Liver (tissue), 9 donors: ENCODE data around the gene TAF9. TPM values are rescaled to one million over a fixed set of nuclear protein-coding genes. Genes with fewer than 3 reads are reported as not detected.
A peak's percentile ranks its signal among the peaks of the same experiment; 100 is the strongest.

Experiments used
- DNase-seq: peaks from one replicate; pipeline ENCODE4 v3.0.0-alpha.2; 2017; ENCODE audit warnings: low spot score
- H3K27ac ChIP-seq, 2 donors: one replicate each; pipeline ENCODE4 v1.7.0; 2013; ENCODE audit warnings: inconsistent platforms in 2 of 2, low read length in 2 of 2, control low read depth in 1 of 2, low read depth in 1 of 2, mild to moderate bottlenecking in 1 of 2
- H3K27me3 ChIP-seq, 4 donors: one replicate each; pipeline versions ENCODE4 v1.6.1 to v1.7.0; 2013; ENCODE audit warnings: low read length in 3 of 4, inconsistent platforms in 1 of 4, mild to moderate bottlenecking in 1 of 4, moderate library complexity in 1 of 4; ENCODE audit not compliant: control insufficient read depth in 4 of 4, insufficient read depth in 4 of 4
- H3K36me3 ChIP-seq, 4 donors: one replicate each; pipeline versions ENCODE4 v1.6.1 to v1.7.0; 2013; ENCODE audit warnings: low read length in 3 of 4, mild to moderate bottlenecking in 3 of 4, low read depth in 1 of 4, moderate library complexity in 1 of 4; ENCODE audit not compliant: control insufficient read depth in 4 of 4, insufficient read depth in 3 of 4
- H3K4me1 ChIP-seq, 4 donors: one replicate each; pipeline versions ENCODE4 v1.6.1 to v1.7.0; 2013; ENCODE audit warnings: low read length in 3 of 4, mild to moderate bottlenecking in 3 of 4, moderate library complexity in 1 of 4; ENCODE audit not compliant: control insufficient read depth in 4 of 4, insufficient read depth in 4 of 4
- H3K4me3 ChIP-seq, 3 donors: one replicate each; pipeline versions ENCODE4 v1.6.1 to v1.7.0; 2013; ENCODE audit warnings: low read length in 3 of 3, control low read depth in 1 of 3, low read depth in 1 of 3, mild to moderate bottlenecking in 1 of 3
- H3K9ac ChIP-seq, 2 donors: one replicate each; pipeline ENCODE4 v1.7.0; 2013; ENCODE audit warnings: low read length in 2 of 2, mild to moderate bottlenecking in 2 of 2, moderate library complexity in 2 of 2, control low read depth in 1 of 2, low read depth in 1 of 2
- H3K9me3 ChIP-seq, 4 donors: one replicate each; pipeline versions ENCODE4 v1.6.1 to v1.7.0; 2013; ENCODE audit warnings: low read length in 3 of 4; ENCODE audit not compliant: control insufficient read depth in 4 of 4
- CTCF ChIP-seq: fragments of 150-350 bp; IDR thresholded peaks from 2 replicates; pipeline ENCODE4 v1.5.1; 2017; ENCODE audit warnings: improper control_type of control experiment, low read depth, low read length; ENCODE audit not compliant: missing input control
- EGR1 ChIP-seq, 2 donors: IDR thresholded peaks; 2 replicates each; pipeline ENCODE4 v1.6.1; 2016 to 2018; ENCODE audit warnings: antibody characterized with exemption in 2 of 2, low read depth in 2 of 2
- FOXA1 ChIP-seq: IDR thresholded peaks from 2 replicates; pipeline ENCODE4 v1.6.1; 2016; ENCODE audit warnings: antibody characterized with exemption
- GABPA ChIP-seq, 2 donors: IDR thresholded peaks in 1 of 2; conservative IDR thresholded peaks in 1 of 2; 2 replicates each; pipeline ENCODE4 v1.6.1; 2016; ENCODE audit warnings: antibody characterized with exemption in 2 of 2, mild to moderate bottlenecking in 1 of 2, moderate library complexity in 1 of 2
- HNF4A ChIP-seq, 2 donors: conservative IDR thresholded peaks; 2 replicates each; pipeline ENCODE4 v1.6.1; 2016; ENCODE audit warnings: antibody characterized with exemption in 2 of 2, mild to moderate bottlenecking in 2 of 2
- HNF4G ChIP-seq: IDR thresholded peaks from 2 replicates; pipeline ENCODE4 v1.6.1; 2016; ENCODE audit warnings: antibody characterized with exemption
- JUND ChIP-seq, 2 donors: IDR thresholded peaks; 2 replicates each; pipeline ENCODE4 v1.6.1; 2016; ENCODE audit warnings: antibody characterized with exemption in 2 of 2
- NR2F2 ChIP-seq: IDR thresholded peaks from 2 replicates; pipeline ENCODE4 v1.6.1; 2016; ENCODE audit warnings: antibody characterized with exemption
- RAD21 ChIP-seq, 2 donors: IDR thresholded peaks; 2 replicates each; pipeline ENCODE4 v1.6.1; 2016; ENCODE audit warnings: antibody characterized with exemption in 2 of 2, mild to moderate bottlenecking in 2 of 2
- REST ChIP-seq: IDR thresholded peaks from 2 replicates; pipeline ENCODE4 v1.6.1; 2016; ENCODE audit warnings: antibody characterized with exemption, mild to moderate bottlenecking
- RXRA ChIP-seq, 2 donors: IDR thresholded peaks; 2 replicates each; pipeline ENCODE4 v1.6.1; 2017 to 2018; ENCODE audit warnings: antibody characterized with exemption in 2 of 2, mild to moderate bottlenecking in 1 of 2
- SP1 ChIP-seq: IDR thresholded peaks from 2 replicates; pipeline ENCODE4 v1.6.1; 2018; ENCODE audit warnings: antibody characterized with exemption, mild to moderate bottlenecking
- YY1 ChIP-seq: IDR thresholded peaks from 2 replicates; pipeline ENCODE4 v1.6.1; 2016; ENCODE audit warnings: antibody characterized with exemption, mild to moderate bottlenecking
- WGBS: extraction: QIAGEN DNeasy Blood & Tissue Kit; methylation state at CpG from one replicate; pipeline ENCODE4 v1.1.7; 2013; 5-methylcytosine and 5-hydroxymethylcytosine counted together
- polyA plus RNA-seq, 2 donors: library from polyadenylated mRNA; stranded (reverse) in 1 of 2; unstranded in 1 of 2; fragments of 200-250 nt in 1 of 2; fragments of >200 nt in 1 of 2; fragmentation: Nextera tagmentation in 1 of 2; extraction: Ambion mirVana in 1 of 2; gene quantifications; one replicate each; pipeline versions ENCODE4 v1.2.1 to v1.2.3, GENCODE V29; 2013 to 2015
- total RNA-seq, 2 donors: library from RNA; depleted of rRNA; stranded (reverse); fragments of >200 nt; gene quantifications; one replicate each; pipeline ENCODE4 v1.2.3, GENCODE V29; 2014
- TF ChIP-seq, protein P1 (sequence below): IDR thresholded peaks from 2 replicates; pipeline ENCODE4 v1.6.1; 2016; ENCODE audit warnings: antibody characterized with exemption
- TF ChIP-seq, protein P2 (sequence below): IDR thresholded peaks from 2 replicates; pipeline ENCODE4 v1.6.1; 2016; ENCODE audit warnings: antibody characterized with exemption
- TF ChIP-seq, protein P3 (sequence below): IDR thresholded peaks from 2 replicates; pipeline ENCODE4 v1.6.1; 2016; ENCODE audit warnings: antibody characterized with exemption
- donor health status: healthy.
- donor health status: healthy.
- donor health status: healthy.
- donor health status: healthy.
- donor health status: healthy.

The TAF9 gene
- total RNA-seq (10 to 100 TPM; 30.5 to 38.8 TPM), polyA plus RNA-seq (10 to 100 TPM; 27.3 to 51.5 TPM)

DNA sequence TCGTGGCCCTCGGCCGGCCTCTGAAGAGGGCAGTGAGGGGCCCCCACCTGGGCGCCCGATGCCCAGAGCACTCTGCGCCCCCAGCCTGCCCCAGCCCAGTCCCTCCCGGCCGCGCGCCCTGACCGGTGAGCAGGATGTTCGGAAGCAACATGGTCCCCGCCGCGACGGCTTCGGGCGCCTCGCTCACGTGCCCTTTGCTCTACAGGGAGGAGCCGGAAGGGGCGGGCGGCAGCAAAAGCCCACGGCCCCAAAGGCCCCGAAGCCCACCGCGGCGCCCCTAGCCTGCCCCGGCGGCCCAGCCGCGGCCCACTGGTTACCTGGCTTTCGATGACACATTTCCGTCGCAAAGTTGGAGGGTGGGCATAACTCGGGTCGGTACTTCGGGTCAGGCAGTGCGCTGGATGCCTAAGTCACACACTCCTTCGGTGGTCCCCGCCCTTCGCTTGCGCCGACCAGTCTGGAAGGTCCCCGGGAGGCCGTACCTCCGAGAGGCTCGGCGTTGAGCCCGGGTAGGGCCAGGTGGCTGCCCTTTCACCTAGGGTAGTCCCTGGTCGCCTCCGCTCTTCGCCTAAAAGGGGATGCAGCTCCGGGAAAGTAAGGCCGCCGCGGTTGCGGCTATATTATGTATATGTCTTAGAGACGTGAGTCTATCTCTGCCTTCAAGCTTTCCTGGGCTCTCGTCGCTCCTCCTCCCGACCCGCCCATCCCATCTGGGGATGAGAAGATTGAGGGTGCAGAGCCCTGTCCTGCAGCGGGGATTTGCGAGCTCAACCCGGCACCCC lies at the start of gene TAF9, which contains the start of the genes AK6 and RAD17:
TAF9 (minus strand) TSS at position 181 of the 782 bp plus-strand sequence. CDS start 3,783 bp downstream, outside the sequence.
AK6 (minus strand) TSS at position 181 of the 782 bp plus-strand sequence; CDS start at position 151, 30 bp downstream.
RAD17 (plus strand) TSS at position 479 of the 782 bp plus-strand sequence. CDS start 2,391 bp downstream, outside the sequence.
- under 1% methylated on average over 66 of the region's 66 CpGs for WGBS
- TF ChIP-seq RAD21 (IDR thresholded peaks at IDR 0.05) (peak; percentile 23 to 33), GABPA (IDR thresholded peaks at IDR 0.05 in 1 of 2, conservative IDR thresholded peaks at IDR 0.05 in 1 of 2) (peak in 1 of 2 donors; percentile 76), JUND (IDR thresholded peaks at IDR 0.05) (peak in 1 of 2 donors; percentile 9), SP1 (peak; percentile 57), REST (peak; percentile 45), RXRA (IDR thresholded peaks at IDR 0.05) (peak; percentile 36 to 69), FOXA1 (no peak), NR2F2 (peak; percentile 62), YY1 (peak; percentile 76), HNF4A (conservative IDR thresholded peaks at IDR 0.05) (peak in 1 of 2 donors; percentile 12)
- TF ChIP-seq, protein P1, sequence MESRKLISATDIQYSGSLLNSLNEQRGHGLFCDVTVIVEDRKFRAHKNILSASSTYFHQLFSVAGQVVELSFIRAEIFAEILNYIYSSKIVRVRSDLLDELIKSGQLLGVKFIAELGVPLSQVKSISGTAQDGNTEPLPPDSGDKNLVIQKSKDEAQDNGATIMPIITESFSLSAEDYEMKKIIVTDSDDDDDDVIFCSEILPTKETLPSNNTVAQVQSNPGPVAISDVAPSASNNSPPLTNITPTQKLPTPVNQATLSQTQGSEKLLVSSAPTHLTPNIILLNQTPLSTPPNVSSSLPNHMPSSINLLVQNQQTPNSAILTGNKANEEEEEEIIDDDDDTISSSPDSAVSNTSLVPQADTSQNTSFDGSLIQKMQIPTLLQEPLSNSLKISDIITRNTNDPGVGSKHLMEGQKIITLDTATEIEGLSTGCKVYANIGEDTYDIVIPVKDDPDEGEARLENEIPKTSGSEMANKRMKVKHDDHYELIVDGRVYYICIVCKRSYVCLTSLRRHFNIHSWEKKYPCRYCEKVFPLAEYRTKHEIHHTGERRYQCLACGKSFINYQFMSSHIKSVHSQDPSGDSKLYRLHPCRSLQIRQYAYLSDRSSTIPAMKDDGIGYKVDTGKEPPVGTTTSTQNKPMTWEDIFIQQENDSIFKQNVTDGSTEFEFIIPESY = no peak
- TF ChIP-seq, protein P2, sequence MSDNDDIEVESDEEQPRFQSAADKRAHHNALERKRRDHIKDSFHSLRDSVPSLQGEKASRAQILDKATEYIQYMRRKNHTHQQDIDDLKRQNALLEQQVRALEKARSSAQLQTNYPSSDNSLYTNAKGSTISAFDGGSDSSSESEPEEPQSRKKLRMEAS = no peak
- H3K9me3 ChIP-seq = no peaks in the 10 kb centered on the region
- peak; percentile 93 for DNase-seq
- H3K4me1 ChIP-seq = peaks cover 0 to 22% (median 17%) of the 10 kb centered on the region in 4 donors
- H3K27me3 ChIP-seq = no peaks in the 10 kb centered on the region
- peak within 1 kb of the TSS; percentile 78 to 98 for H3K27ac ChIP-seq
- peak within 1 kb of the TSS; percentile 78 to 95 (median 82) for H3K4me3 ChIP-seq
- H3K9ac ChIP-seq = peak within 1 kb of the TSS; percentile 87 to 96
- H3K36me3 ChIP-seq = peaks cover 4 to 23% (median 15%) of the 10 kb centered on the region in 4 donors

DNA sequence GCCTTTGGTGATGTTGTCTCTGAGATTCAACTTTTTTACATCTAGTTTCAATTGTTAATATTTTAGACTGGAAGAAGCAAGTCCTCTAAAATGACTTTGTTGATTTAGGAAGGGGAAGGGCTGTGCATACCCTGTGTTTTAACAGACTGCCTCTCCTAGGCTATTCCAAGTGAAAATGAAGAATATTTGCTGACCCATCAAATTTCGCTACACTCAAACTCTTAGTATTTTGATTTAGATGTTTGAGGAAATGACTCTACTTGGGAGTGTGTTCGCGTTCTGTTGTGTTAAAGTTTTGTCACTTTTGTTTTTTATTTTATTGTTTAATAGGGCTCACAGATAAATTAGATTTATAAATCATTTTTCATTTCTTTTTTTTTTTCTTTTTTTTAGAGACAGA lies 49.2 kb upstream of the TAF9 start:
- Histone ChIP-seq H3K9ac (no peak overlapping the region), H3K4me1 (peaks cover 0 to 19% (median 4%) of the 10 kb centered on the region in 4 donors), H3K27me3 (no peaks in the 10 kb centered on the region), H3K27ac (no peak overlapping the region), H3K9me3 (no peaks in the 10 kb centered on the region), H3K4me3 (no peak overlapping the region), H3K36me3 (peaks cover 0 to 11% (median 3%) of the 10 kb centered on the region in 4 donors)
- WGBS = 93% methylated on average over 3 of the region's 3 CpGs
- DNase-seq = no peak
- no peak for TF ChIP-seq HNF4A (conservative IDR thresholded peaks at IDR 0.05)
- TF ChIP-seq, protein P2 = no peak
- TF ChIP-seq FOXA1 = no peak
- no peak for TF ChIP-seq SP1
- no peak for TF ChIP-seq EGR1 (IDR thresholded peaks at IDR 0.05; ENCODE audit: low read depth in 2 of 2)
- no peak for TF ChIP-seq NR2F2
- TF ChIP-seq HNF4G = no peak
- TF ChIP-seq JUND (IDR thresholded peaks at IDR 0.05) = no peak
- no peak for TF ChIP-seq REST
- no peak for TF ChIP-seq RAD21 (IDR thresholded peaks at IDR 0.05)
- no peak for TF ChIP-seq CTCF
- TF ChIP-seq, protein P3, sequence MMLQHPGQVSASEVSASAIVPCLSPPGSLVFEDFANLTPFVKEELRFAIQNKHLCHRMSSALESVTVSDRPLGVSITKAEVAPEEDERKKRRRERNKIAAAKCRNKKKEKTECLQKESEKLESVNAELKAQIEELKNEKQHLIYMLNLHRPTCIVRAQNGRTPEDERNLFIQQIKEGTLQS = no peak
